ENCODE data around the gene NEDD4L. TPM values are rescaled to one million over a fixed set of nuclear protein-coding genes. Genes with fewer than 3 reads are reported as not detected.

NEDD4L gene
- total RNA-seq, 2 donors from 2014 or later = 5.0 to 7.3 TPM

- Mint-ChIP-seq H3K4me1 (ENCODE audit: low read depth) (peaks cover 18% of the 10 kb centered on the region), H3K36me3 (ENCODE audit: insufficient read depth in 2 of 2) (no peaks in the 10 kb centered on the region)
Observed at GRCh38 chr18:58315739-58316215, 271.8 kb downstream of the NEDD4L start.

GRCh38 chr18:58316396-58317342, 272.6 kb downstream of the NEDD4L start:
- no peak overlapping the region for H3K27ac Mint-ChIP-seq
- peaks cover 9% of the 10 kb centered on the region for H3K4me1 Mint-ChIP-seq (ENCODE audit: low read depth)
- H3K36me3 Mint-ChIP-seq (ENCODE audit: insufficient read depth in 2 of 2) = no peaks in the 10 kb centered on the region
- no peaks in the 10 kb centered on the region for H3K9me3 Mint-ChIP-seq
- DNase-seq = no peak
- ATAC-seq (replicated peaks in 1 of 2) = no peak
- no peaks in the 10 kb centered on the region for H3K27me3 Mint-ChIP-seq (ENCODE audit: low read depth)
- H3K4me3 Mint-ChIP-seq = no peak overlapping the region

More at GRCh38 chr18:58315739-58316215, 271.8 kb downstream of the NEDD4L start:
- H3K4me3 Mint-ChIP-seq = no peak overlapping the region
- H3K27ac Mint-ChIP-seq = no peak overlapping the region
- no peaks in the 10 kb centered on the region for H3K27me3 Mint-ChIP-seq (ENCODE audit: low read depth)
- DNase-seq = no peak
- no peaks in the 10 kb centered on the region for H3K9me3 Mint-ChIP-seq
- ATAC-seq (replicated peaks in 1 of 2) = no peak

- no peaks in the 10 kb centered on the region for H3K9me3 Mint-ChIP-seq
- DNase-seq (no peak), ATAC-seq (replicated peaks in 1 of 2) (no peak)
- H3K27me3 Mint-ChIP-seq (ENCODE audit: low read depth) = no peaks in the 10 kb centered on the region
- H3K4me1 Mint-ChIP-seq (ENCODE audit: low read depth) = peaks cover 7% of the 10 kb centered on the region
- no peak overlapping the region for H3K27ac Mint-ChIP-seq
- H3K36me3 Mint-ChIP-seq (ENCODE audit: insufficient read depth in 2 of 2) = no peaks in the 10 kb centered on the region
- no peak overlapping the region for H3K4me3 Mint-ChIP-seq
Observed at GRCh38 chr18:58319719-58320118, 275.7 kb downstream of the NEDD4L start.

GRCh38 chr18:58320907-58321561, 277.0 kb downstream of the NEDD4L start:
- no peaks in the 10 kb centered on the region for H3K36me3 Mint-ChIP-seq (ENCODE audit: insufficient read depth in 2 of 2)
- H3K4me3 Mint-ChIP-seq = no peak overlapping the region
- ATAC-seq (replicated peaks in 1 of 2) (no peak), DNase-seq (no peak)
- H3K4me1 Mint-ChIP-seq (ENCODE audit: low read depth) = peaks cover 7% of the 10 kb centered on the region
- H3K9me3 Mint-ChIP-seq = no peaks in the 10 kb centered on the region
- H3K27ac Mint-ChIP-seq = no peak overlapping the region
- no peaks in the 10 kb centered on the region for H3K27me3 Mint-ChIP-seq (ENCODE audit: low read depth)

- H3K4me1 Mint-ChIP-seq (ENCODE audit: low read depth) = peaks cover under 1% of the 10 kb centered on the region
- DNase-seq (peak; percentile 56 to 59), ATAC-seq (replicated peaks in 1 of 2) (peak; percentile 97 to 100)
- H3K27me3 Mint-ChIP-seq (ENCODE audit: low read depth) = no peaks in the 10 kb centered on the region
- H3K9me3 Mint-ChIP-seq = no peaks in the 10 kb centered on the region
- H3K27ac Mint-ChIP-seq = peak overlapping the region; percentile 14
- no peaks in the 10 kb centered on the region for H3K36me3 Mint-ChIP-seq (ENCODE audit: insufficient read depth in 2 of 2)
- H3K4me3 Mint-ChIP-seq = peak overlapping the region in 1 of 2 donors; percentile 7
Observed at GRCh38 chr18:58321986-58322385, 278.0 kb downstream of the NEDD4L start.

GRCh38 chr18:58322464-58322863, 278.4 kb downstream of the NEDD4L start:
- H3K9me3 Mint-ChIP-seq = no peaks in the 10 kb centered on the region
- H3K27me3 Mint-ChIP-seq (ENCODE audit: low read depth) = no peaks in the 10 kb centered on the region
- no peak overlapping the region for H3K27ac Mint-ChIP-seq
- peak in 1 of 2 donors; percentile 19 for ATAC-seq (replicated peaks in 1 of 2)
- H3K4me1 Mint-ChIP-seq (ENCODE audit: low read depth) = no peaks in the 10 kb centered on the region
- H3K36me3 Mint-ChIP-seq (ENCODE audit: insufficient read depth in 2 of 2) = no peaks in the 10 kb centered on the region
- DNase-seq = no peak
- H3K4me3 Mint-ChIP-seq = no peak overlapping the region

GRCh38 chr18:58323866-58324762, 280.1 kb downstream of the NEDD4L start:
- Mint-ChIP-seq H3K27me3 (ENCODE audit: low read depth) (no peaks in the 10 kb centered on the region), H3K27ac (no peak overlapping the region), H3K4me1 (ENCODE audit: low read depth) (no peaks in the 10 kb centered on the region), H3K4me3 (no peak overlapping the region), H3K36me3 (ENCODE audit: insufficient read depth in 2 of 2) (no peaks in the 10 kb centered on the region), H3K9me3 (no peaks in the 10 kb centered on the region)
- ATAC-seq (replicated peaks in 1 of 2) = no peak
- DNase-seq = no peak

GRCh38 chr18:58324824-58325480, 280.9 kb downstream of the NEDD4L start:
- H3K27ac Mint-ChIP-seq = no peak overlapping the region
- no peaks in the 10 kb centered on the region for H3K27me3 Mint-ChIP-seq (ENCODE audit: low read depth)
- DNase-seq (no peak), ATAC-seq (replicated peaks in 1 of 2) (no peak)
- H3K36me3 Mint-ChIP-seq (ENCODE audit: insufficient read depth in 2 of 2) = no peaks in the 10 kb centered on the region
- no peaks in the 10 kb centered on the region for H3K4me1 Mint-ChIP-seq (ENCODE audit: low read depth)
- H3K9me3 Mint-ChIP-seq = no peaks in the 10 kb centered on the region
- H3K4me3 Mint-ChIP-seq = no peak overlapping the region

- no peak overlapping the region for H3K27ac Mint-ChIP-seq
- no peaks in the 10 kb centered on the region for H3K4me1 Mint-ChIP-seq (ENCODE audit: low read depth)
- ATAC-seq (replicated peaks in 1 of 2) (no peak), DNase-seq (no peak)
- no peak overlapping the region for H3K4me3 Mint-ChIP-seq
- H3K9me3 Mint-ChIP-seq = no peaks in the 10 kb centered on the region
- H3K36me3 Mint-ChIP-seq (ENCODE audit: insufficient read depth in 2 of 2) = no peaks in the 10 kb centered on the region
- H3K27me3 Mint-ChIP-seq (ENCODE audit: low read depth) = no peaks in the 10 kb centered on the region
Observed at GRCh38 chr18:58325494-58325893, 281.5 kb downstream of the NEDD4L start.

GRCh38 chr18:58334061-58334460, 290.0 kb downstream of the NEDD4L start:
- H3K9me3 Mint-ChIP-seq = no peaks in the 10 kb centered on the region
- no peak overlapping the region for H3K4me3 Mint-ChIP-seq
- ATAC-seq (replicated peaks in 1 of 2) (no peak), DNase-seq (no peak)
- H3K27me3 Mint-ChIP-seq (ENCODE audit: low read depth) = no peaks in the 10 kb centered on the region
- H3K36me3 Mint-ChIP-seq (ENCODE audit: insufficient read depth in 2 of 2) = no peaks in the 10 kb centered on the region
- no peak overlapping the region for H3K27ac Mint-ChIP-seq
- no peaks in the 10 kb centered on the region for H3K4me1 Mint-ChIP-seq (ENCODE audit: low read depth)

- no peak for ATAC-seq (replicated peaks in 1 of 2)
- DNase-seq = no peak
- no peak overlapping the region for H3K4me3 Mint-ChIP-seq
- no peak overlapping the region for H3K27ac Mint-ChIP-seq
- H3K9me3 Mint-ChIP-seq = no peaks in the 10 kb centered on the region
- H3K4me1 Mint-ChIP-seq (ENCODE audit: low read depth) = no peaks in the 10 kb centered on the region
- no peaks in the 10 kb centered on the region for H3K36me3 Mint-ChIP-seq (ENCODE audit: insufficient read depth in 2 of 2)
- no peaks in the 10 kb centered on the region for H3K27me3 Mint-ChIP-seq (ENCODE audit: low read depth)
Observed at GRCh38 chr18:58335223-58335622, 291.2 kb downstream of the NEDD4L start.

- DNase-seq = no peak
- Mint-ChIP-seq H3K27ac (no peak overlapping the region), H3K4me1 (ENCODE audit: low read depth) (no peaks in the 10 kb centered on the region), H3K27me3 (ENCODE audit: low read depth) (no peaks in the 10 kb centered on the region), H3K36me3 (ENCODE audit: insufficient read depth in 2 of 2) (no peaks in the 10 kb centered on the region), H3K4me3 (no peak overlapping the region), H3K9me3 (no peaks in the 10 kb centered on the region)
- no peak for ATAC-seq (replicated peaks in 1 of 2)
Observed at GRCh38 chr18:58335821-58336220, 291.8 kb downstream of the NEDD4L start.

Measured in activated T-cell treated with anti-CD3 and anti-CD28 coated beads, Interleukin-2, amount 50 U/mL, for 72 hours (primary cell).